D721Med (cell line): ENCODE measurements around the gene ATP10B.

ENCODE experiments used
- DNase-seq: peaks from one replicate; pipeline ENCODE4 v3.0.0; 2011; ENCODE audit warnings: low spot score; ENCODE audit not compliant: insufficient read length
- FAIRE-seq: peaks from 2 replicates; lab custom pipeline; 2011; peaks lifted over from hg19 to GRCh38; lab: Jason Lieb, UNC
- TF ChIP-seq, protein P1 (sequence below): IDR thresholded peaks from 2 replicates; pipeline ENCODE4 v1.5.1; 2012; ENCODE audit warnings: mild to moderate bottlenecking, control low read depth; ENCODE audit not compliant: insufficient read depth; ENCODE audit errors: missing control alignments

The ATP10B gene

GRCh38 chr5:160667160-160667559 lies 184.9 kb downstream of the ATP10B start:
- no peak for DNase-seq
- no peak for FAIRE-seq
- TF ChIP-seq, protein P1, sequence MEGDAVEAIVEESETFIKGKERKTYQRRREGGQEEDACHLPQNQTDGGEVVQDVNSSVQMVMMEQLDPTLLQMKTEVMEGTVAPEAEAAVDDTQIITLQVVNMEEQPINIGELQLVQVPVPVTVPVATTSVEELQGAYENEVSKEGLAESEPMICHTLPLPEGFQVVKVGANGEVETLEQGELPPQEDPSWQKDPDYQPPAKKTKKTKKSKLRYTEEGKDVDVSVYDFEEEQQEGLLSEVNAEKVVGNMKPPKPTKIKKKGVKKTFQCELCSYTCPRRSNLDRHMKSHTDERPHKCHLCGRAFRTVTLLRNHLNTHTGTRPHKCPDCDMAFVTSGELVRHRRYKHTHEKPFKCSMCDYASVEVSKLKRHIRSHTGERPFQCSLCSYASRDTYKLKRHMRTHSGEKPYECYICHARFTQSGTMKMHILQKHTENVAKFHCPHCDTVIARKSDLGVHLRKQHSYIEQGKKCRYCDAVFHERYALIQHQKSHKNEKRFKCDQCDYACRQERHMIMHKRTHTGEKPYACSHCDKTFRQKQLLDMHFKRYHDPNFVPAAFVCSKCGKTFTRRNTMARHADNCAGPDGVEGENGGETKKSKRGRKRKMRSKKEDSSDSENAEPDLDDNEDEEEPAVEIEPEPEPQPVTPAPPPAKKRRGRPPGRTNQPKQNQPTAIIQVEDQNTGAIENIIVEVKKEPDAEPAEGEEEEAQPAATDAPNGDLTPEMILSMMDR: no peak

GRCh38 chr5:160665460-160665859 lies 186.6 kb downstream of the ATP10B start:
- FAIRE-seq: no peak
- TF ChIP-seq, protein P1: no peak
- no peak for DNase-seq

DNA sequence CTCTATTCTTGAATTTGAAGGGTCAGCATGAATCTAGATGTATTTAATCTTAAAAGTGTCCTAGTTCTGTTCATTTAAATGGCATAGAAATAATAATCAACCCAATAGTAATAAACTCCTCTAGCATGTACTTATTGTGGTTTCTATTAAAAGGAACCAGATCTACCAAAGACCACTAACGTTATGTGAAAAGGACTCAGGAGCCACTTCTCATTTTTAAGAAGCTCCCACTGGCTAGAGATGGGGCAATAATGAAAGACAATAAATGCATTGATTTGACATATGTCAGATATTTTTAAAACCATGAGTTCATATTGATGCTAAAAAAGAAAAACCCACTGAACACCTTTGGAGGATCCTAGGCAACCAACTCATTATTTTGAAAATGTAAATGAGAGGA lies 191.9 kb downstream of the ATP10B start:
- FAIRE-seq: no peak
- TF ChIP-seq, protein P1: no peak

GRCh38 chr5:160657622-160658458 lies 194.2 kb downstream of the ATP10B start:
- TF ChIP-seq, protein P1: no peak
- DNase-seq (no peak), FAIRE-seq (no peak)

More for the DNA sequence above, 191.9 kb downstream of the ATP10B start:
- no peak for DNase-seq

DNA sequence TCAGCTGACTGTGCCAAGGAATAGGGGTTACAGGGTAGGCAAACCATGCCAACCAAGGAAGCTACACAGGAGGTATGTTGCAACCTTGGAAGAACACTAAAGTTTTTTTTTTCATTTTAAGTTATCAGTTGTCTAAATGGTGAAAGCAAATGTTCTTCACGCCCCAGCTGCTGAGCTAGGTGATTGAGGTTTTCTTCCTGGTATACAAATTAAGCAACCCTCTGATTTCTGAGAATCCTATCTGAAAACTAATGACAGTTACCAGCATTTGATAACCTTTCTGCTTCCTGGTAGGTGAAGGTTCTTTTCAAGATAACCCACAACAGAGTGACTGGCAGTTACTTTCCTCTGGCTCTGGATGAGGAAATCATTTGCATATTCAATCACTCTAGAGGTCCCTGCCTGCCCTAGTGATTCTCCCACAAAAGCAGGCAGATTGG lies 194.9 kb downstream of the ATP10B start:
- TF ChIP-seq, protein P1: no peak
- DNase-seq: no peak
- no peak for FAIRE-seq

- DNase-seq: no peak
- TF ChIP-seq, protein P1: no peak
- no peak for FAIRE-seq
Measured at GRCh38 chr5:160655717-160656116, 196.3 kb downstream of the ATP10B start.
